ENCODE measurements around the gene HYCC1.

- TF ChIP-seq CTCF (conservative IDR thresholded peaks at IDR 0.05; ENCODE audit: low read depth in 2 of 2) (peak in 1 of 2 experiments; percentile 11; a peak in 1 of 4 replicates), EZH2 (IDR thresholded peaks at IDR 0.05; ENCODE audit: low read depth, unreplicated experiment) (no peak), ZNF331 (CRISPR knock-in tag; IDR thresholded peaks at IDR 0.05; ENCODE audit: low read depth) (no peak), JUNB (IDR thresholded peaks at IDR 0.05; ENCODE audit: unreplicated experiment) (no peak), EZH2phosphoT487 (IDR thresholded peaks at IDR 0.05; ENCODE audit: unreplicated experiment) (no peak), REST (IDR thresholded peaks at IDR 0.05; ENCODE audit: unreplicated experiment) (no peak), POLR2AphosphoS5 (IDR thresholded peaks at IDR 0.05; ENCODE audit: low read depth) (0 out of 2 replicates have a peak, but pooled peaks have one; percentile 18)
These were observed 819 bp downstream of the HYCC1 start for GRCh38 chr7:23012908-23013714.

Measured in GM23338 (cell line).